Mesendoderm (in vitro differentiated cells): ENCODE results near the gene FOS.
"Not testable (repeated sequence)": the region's sequence is repeated elsewhere in the genome, so short reads cannot be mapped to it uniquely, and the experiment has no call there.

Experiments
- DNase-seq: peaks from one replicate; pipeline ENCODE4 v3.0.0; 2013
- H2AK5ac ChIP-seq: 2 replicates; pipeline ENCODE4 v1.6.1; 2013; ENCODE audit warnings: low read length, inconsistent platforms
- H2BK120ac ChIP-seq: 2 replicates; pipeline ENCODE4 v1.6.1; 2013; ENCODE audit warnings: low read depth, mild to moderate bottlenecking, low read length, moderate library complexity, mixed read lengths
- H2BK15ac ChIP-seq: replicated peaks from 2 replicates; pipeline ENCODE4 v1.6.1; 2013; ENCODE audit warnings: low read depth, mild to moderate bottlenecking, moderate library complexity
- H2BK5ac ChIP-seq: 2 replicates; pipeline ENCODE4 v1.6.1; 2013; ENCODE audit warnings: low read length, inconsistent platforms
- H3K18ac ChIP-seq: 2 replicates; pipeline ENCODE4 v1.6.1; 2013; ENCODE audit warnings: mild to moderate bottlenecking, low read length, mixed read lengths
- H3K23ac ChIP-seq: one replicate; pipeline ENCODE4 v1.6.1; 2013; ENCODE audit warnings: low read length
- H3K27ac ChIP-seq: 2 replicates; pipeline ENCODE4 v1.5.1; 2013; ENCODE audit warnings: low read depth, mild to moderate bottlenecking, inconsistent platforms, low read length, moderate library complexity
- H3K27me3 ChIP-seq: 2 replicates; pipeline ENCODE4 v1.6.1; 2013; ENCODE audit warnings: low read length, control low read depth, mild to moderate bottlenecking, inconsistent platforms; ENCODE audit not compliant: insufficient read depth, poor library complexity
- H3K36me3 ChIP-seq: 2 replicates; pipeline ENCODE4 v1.6.1; 2013; ENCODE audit warnings: low read length, inconsistent platforms; ENCODE audit not compliant: control insufficient read depth, insufficient read depth
- H3K4ac ChIP-seq: one replicate; pipeline ENCODE4 v1.6.1; 2013; ENCODE audit warnings: low read depth, mild to moderate bottlenecking, low read length, moderate library complexity
- H3K4me1 ChIP-seq: 2 replicates; pipeline ENCODE4 v1.6.1; 2013; ENCODE audit warnings: low read depth, low read length, inconsistent platforms; ENCODE audit not compliant: control insufficient read depth
- H3K4me2 ChIP-seq: 2 replicates; pipeline ENCODE4 v1.6.1; 2013; ENCODE audit warnings: low read length
- H3K4me3 ChIP-seq: 2 replicates; pipeline ENCODE4 v1.5.1; 2013; ENCODE audit warnings: mild to moderate bottlenecking, low read length
- H3K56ac ChIP-seq: one replicate; pipeline ENCODE4 v1.6.1; 2013; ENCODE audit warnings: low read length
- H3K79me1 ChIP-seq: 2 replicates; pipeline ENCODE4 v1.6.1; 2013; ENCODE audit warnings: low read length, inconsistent platforms
- H3K79me2 ChIP-seq: 2 replicates; pipeline ENCODE4 v1.6.1; 2013; ENCODE audit warnings: mild to moderate bottlenecking, low read length; ENCODE audit not compliant: control insufficient read depth, insufficient read depth
- H3K9ac ChIP-seq: 2 replicates; pipeline ENCODE4 v1.6.1; 2013; ENCODE audit warnings: low read length, inconsistent platforms
- H4K5ac ChIP-seq: one replicate; pipeline ENCODE4 v1.6.1; 2013; ENCODE audit warnings: low read length
- H4K8ac ChIP-seq: one replicate; pipeline ENCODE4 v1.6.1; 2013; ENCODE audit warnings: low read depth, mild to moderate bottlenecking, control low read depth, low read length, moderate library complexity
- WGBS: extraction: QIAGEN DNeasy Blood & Tissue Kit; methylation state at CpG from one replicate; pipeline ENCODE4 v1.1.7; 2013; ENCODE audit warnings: low lambda C conversion rate, missing lambda C conversion rate; ENCODE audit not compliant: insufficient coverage; ENCODE audit errors: extremely low coverage; 5-methylcytosine and 5-hydroxymethylcytosine counted together

The FOS gene

DNA sequence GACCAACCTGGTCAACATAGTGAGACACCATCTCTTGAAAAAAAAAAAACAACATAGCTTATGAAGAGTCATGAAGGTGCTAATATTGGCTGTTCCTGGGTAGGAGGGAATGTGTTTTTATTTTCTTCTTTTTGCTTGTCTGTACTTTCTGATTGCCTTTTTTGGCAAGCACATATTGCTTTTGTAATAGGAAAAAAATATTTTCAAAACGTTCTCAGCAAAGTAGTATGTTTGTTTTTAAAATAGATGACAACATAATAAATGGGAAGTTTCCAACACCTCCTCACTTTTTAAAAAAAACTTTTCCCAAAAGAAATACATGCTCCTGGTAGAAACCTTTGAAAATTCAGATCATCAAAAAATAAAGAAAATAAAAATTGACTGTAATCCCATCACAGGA, 20.9 kb downstream of the FOS start:
- H3K9ac ChIP-seq, result no peak overlapping the region
- H2BK15ac ChIP-seq, result no peak overlapping the region
- H3K36me3 ChIP-seq, result no peaks in the 10 kb centered on the region
- no peaks in the 10 kb centered on the region for H3K79me1 ChIP-seq
- no peak overlapping the region for H3K4me2 ChIP-seq
- no peak overlapping the region for H2BK120ac ChIP-seq
- no CpG with 5 or more reads among the region's 1 CpG for WGBS
- no peak overlapping the region for H3K27ac ChIP-seq
- H3K4me3 ChIP-seq, result no peak overlapping the region
- no peak overlapping the region for H4K5ac ChIP-seq
- DNase-seq, result no peak
- no peaks in the 10 kb centered on the region for H3K27me3 ChIP-seq
- no peak overlapping the region for H3K4ac ChIP-seq
- no peak overlapping the region for H2BK5ac ChIP-seq
- H3K79me2 ChIP-seq, result no peaks in the 10 kb centered on the region
- H4K8ac ChIP-seq, result no peak overlapping the region
- no peak overlapping the region for H3K56ac ChIP-seq
- H3K4me1 ChIP-seq, result peaks cover 11% of the 10 kb centered on the region
- H3K23ac ChIP-seq, result no peak overlapping the region
- no peak overlapping the region for H3K18ac ChIP-seq
- no peak overlapping the region for H2AK5ac ChIP-seq

DNA sequence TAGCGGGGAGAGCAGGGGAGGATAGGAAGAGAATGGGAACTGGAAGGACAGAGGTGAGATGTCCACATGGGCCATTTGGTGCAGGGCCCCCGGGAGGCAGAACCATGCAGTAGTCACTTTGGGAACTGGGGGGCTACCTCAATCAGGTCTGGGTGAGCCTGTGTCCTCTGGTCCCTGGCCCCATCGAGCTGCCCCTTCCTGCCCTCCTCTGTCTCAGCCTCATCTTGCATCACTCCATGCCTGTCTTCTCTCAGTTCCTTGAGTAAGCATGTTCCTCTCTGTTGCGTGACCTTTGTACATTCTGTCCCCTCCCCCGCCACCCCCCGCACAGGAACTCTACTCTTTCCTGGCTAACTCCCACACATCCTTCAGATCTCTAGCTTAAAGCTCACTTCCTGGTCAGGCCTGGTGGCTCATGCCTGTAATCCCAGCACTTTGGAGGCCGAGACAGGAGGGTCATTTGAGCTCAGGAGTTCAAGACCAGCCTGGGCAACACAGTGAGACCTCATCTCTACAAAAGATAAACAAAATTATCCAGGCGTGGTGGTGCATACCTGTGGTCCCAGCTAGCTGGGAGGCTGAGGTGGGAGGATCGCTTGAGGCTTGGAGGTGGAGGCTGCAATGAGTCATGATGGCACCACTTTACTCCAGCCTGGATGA, 23.2 kb downstream of the FOS start:
- Histone ChIP-seq H2BK15ac (no peak overlapping the region), H2BK5ac (no peak overlapping the region), H3K4ac (no peak overlapping the region), H3K27ac (no peak overlapping the region), H2AK5ac (no peak overlapping the region), H3K56ac (no peak overlapping the region), H3K4me2 (no peak overlapping the region), H3K79me1 (no peaks in the 10 kb centered on the region), H3K4me1 (peaks cover 5% of the 10 kb centered on the region), H3K9ac (no peak overlapping the region), H3K79me2 (no peaks in the 10 kb centered on the region), H3K18ac (no peak overlapping the region), H4K5ac (no peak overlapping the region), H3K27me3 (no peaks in the 10 kb centered on the region), H2BK120ac (no peak overlapping the region), H3K36me3 (no peaks in the 10 kb centered on the region), H3K23ac (no peak overlapping the region), H3K4me3 (no peak overlapping the region), H4K8ac (no peak overlapping the region)
- no peak for DNase-seq
- 100% methylated on average over 1 of the region's 9 CpGs for WGBS

DNA sequence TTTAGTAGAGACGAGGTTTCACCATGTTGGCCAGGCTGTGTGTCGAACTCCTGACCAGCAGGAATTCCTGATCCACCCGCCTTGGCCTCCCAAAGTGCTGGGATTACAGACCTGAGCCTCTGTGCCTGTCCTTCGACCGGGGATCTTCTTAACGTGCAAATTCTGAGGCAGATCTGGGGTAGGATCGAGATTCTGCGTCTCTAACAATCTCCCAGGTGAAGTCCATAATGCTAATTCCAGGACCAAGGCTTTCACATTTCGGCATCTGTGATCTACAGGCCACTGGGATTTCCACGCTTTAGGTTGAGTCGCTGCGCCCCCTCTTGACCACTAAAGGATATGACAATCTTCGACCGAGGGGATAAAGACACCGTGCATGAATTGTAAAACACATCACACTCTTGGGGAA, 24.8 kb downstream of the FOS start:
- Histone ChIP-seq H3K4me2 (no peak overlapping the region), H3K23ac (no peak overlapping the region), H3K79me2 (no peaks in the 10 kb centered on the region), H3K4me3 (no peak overlapping the region), H3K27ac (no peak overlapping the region), H2BK5ac (no peak overlapping the region), H4K5ac (no peak overlapping the region), H3K4ac (no peak overlapping the region), H4K8ac (no peak overlapping the region), H3K79me1 (no peaks in the 10 kb centered on the region), H2BK15ac (no peak overlapping the region), H3K27me3 (no peaks in the 10 kb centered on the region), H2AK5ac (no peak overlapping the region), H3K56ac (no peak overlapping the region), H3K4me1 (peaks cover 5% of the 10 kb centered on the region), H3K18ac (no peak overlapping the region), H3K36me3 (no peaks in the 10 kb centered on the region), H3K9ac (no peak overlapping the region), H2BK120ac (no peak overlapping the region)
- peak; percentile 82 for DNase-seq
- WGBS, result no CpG with 5 or more reads among the region's 15 CpGs

DNA sequence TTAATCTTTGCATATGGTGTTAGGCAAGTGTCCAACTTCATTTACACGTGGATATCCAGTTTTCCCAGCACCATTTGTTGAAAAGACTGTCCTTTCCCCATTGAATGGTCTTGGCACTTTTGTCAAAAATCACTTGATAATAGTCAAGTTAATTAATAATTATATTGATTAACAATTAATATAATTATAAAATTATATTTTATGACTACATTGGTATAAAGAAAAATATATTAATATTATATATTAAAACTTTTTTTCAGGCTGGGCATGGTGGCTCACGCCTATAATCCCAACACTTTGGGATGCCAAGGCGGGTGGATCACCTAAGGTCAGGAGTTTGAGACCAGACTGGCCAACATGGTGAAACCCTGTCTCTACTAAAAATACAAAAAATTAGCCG, 27.8 kb downstream of the FOS start:
- not testable (repeated sequence) for H3K23ac ChIP-seq, H3K4me3 ChIP-seq, DNase-seq, H3K79me1 ChIP-seq, H3K56ac ChIP-seq, H3K79me2 ChIP-seq, H4K5ac ChIP-seq, H2BK120ac ChIP-seq, H3K9ac ChIP-seq, H4K8ac ChIP-seq, H3K27me3 ChIP-seq, H2BK15ac ChIP-seq, H3K4me2 ChIP-seq, H3K4ac ChIP-seq, H3K18ac ChIP-seq, H3K27ac ChIP-seq, H2BK5ac ChIP-seq, H2AK5ac ChIP-seq, H3K36me3 ChIP-seq, H3K4me1 ChIP-seq
- WGBS, result no CpG with 5 or more reads among the region's 4 CpGs

DNA sequence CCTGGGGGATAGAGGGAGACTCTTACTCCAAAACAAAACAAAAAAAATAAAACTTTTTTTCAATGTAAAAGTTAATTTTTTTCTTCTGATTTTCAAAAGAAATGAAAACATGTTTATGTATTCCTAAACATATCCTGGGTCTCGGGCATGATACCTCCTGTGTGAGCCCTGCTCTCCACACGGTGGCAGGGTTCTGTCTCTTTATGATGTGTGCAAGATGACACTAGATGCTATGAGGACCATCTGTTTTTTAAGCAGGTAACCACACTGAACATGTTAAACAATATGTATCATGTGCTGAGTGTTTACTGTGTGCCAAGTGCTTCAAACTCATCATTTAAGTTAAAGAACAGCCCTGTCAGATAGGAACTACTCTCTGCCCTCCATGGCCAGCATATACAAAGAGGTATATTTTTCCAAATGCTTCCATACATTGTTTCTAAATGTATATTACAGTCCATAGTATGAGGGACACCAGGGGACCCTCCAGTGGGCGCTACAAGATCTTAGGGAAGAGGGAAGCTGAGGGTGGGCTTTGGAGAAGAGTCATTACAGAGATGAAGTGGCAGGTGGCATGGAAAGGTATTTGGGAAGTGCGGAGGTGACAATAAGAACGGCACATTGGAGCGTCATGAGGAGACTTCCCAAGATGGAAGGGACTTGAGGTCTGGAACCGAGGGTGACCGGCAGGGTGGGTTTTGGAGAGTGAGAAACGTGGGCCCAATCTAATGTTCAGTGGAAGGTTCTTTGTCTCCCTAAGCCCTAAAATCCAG, 28.5 kb downstream of the FOS start:
- Histone ChIP-seq H2BK5ac (no peak overlapping the region), H4K8ac (no peak overlapping the region), H3K23ac (no peak overlapping the region), H3K56ac (no peak overlapping the region), H3K27ac (no peak overlapping the region), H3K4ac (no peak overlapping the region), H3K27me3 (no peaks in the 10 kb centered on the region), H3K4me3 (no peak overlapping the region), H2BK120ac (no peak overlapping the region), H3K18ac (no peak overlapping the region), H2AK5ac (no peak overlapping the region), H3K4me1 (no peaks in the 10 kb centered on the region), H4K5ac (no peak overlapping the region), H3K9ac (no peak overlapping the region), H2BK15ac (no peak overlapping the region), H3K4me2 (no peak overlapping the region), H3K36me3 (no peaks in the 10 kb centered on the region), H3K79me2 (no peaks in the 10 kb centered on the region), H3K79me1 (no peaks in the 10 kb centered on the region)
- WGBS, result no CpG with 5 or more reads among the region's 9 CpGs
- DNase-seq, result peak; percentile 47
